K562 (cell line): ENCODE results near the gene GABARAP.

ENCODE experiments used
- ATF3 ChIP-seq, 2 experiments: fragments of 450-650 bp in 1 of 2; sonication (generic) in 1 of 2; formaldehyde crosslinking in 1 of 2; IDR thresholded peaks in 1 of 2; conservative IDR thresholded peaks in 1 of 2; 2 replicates each; pipeline versions ENCODE4 v1.6.1 to v1.8.1; 2016 to 2023; ENCODE audit warnings: mild to moderate bottlenecking in 2 of 2, moderate library complexity in 2 of 2, inconsistent platforms in 1 of 2, missing genetic modification reagents in 1 of 2
- CTCF ChIP-seq, 3 experiments: IDR thresholded peaks in 2 of 3; conservative IDR thresholded peaks in 1 of 3; 2 replicates each; pipeline ENCODE4 v1.5.1; 2011 to 2012; ENCODE audit warnings: low read length in 3 of 3, mild to moderate bottlenecking in 3 of 3, control low read depth in 2 of 3, improper control_type of control experiment in 1 of 3, inconsistent platforms in 1 of 3, low read depth in 1 of 3, mixed read lengths in 1 of 3, moderate library complexity in 1 of 3; ENCODE audit not compliant: insufficient read depth in 2 of 3
- EZH2 ChIP-seq: IDR thresholded peaks from 2 replicates; pipeline ENCODE4 v1.6.1; 2012; ENCODE audit warnings: low read depth, mild to moderate bottlenecking, inconsistent platforms, low read length, borderline replicate concordance
- LARP7 ChIP-seq: fragments of 450-650 bp; IDR thresholded peaks from 2 replicates; pipeline ENCODE4 v1.6.1; 2016
- NFIC ChIP-seq: fragments of 450-650 bp; IDR thresholded peaks from 2 replicates; pipeline ENCODE4 v1.6.1; 2017; ENCODE audit warnings: mild to moderate bottlenecking, inconsistent platforms
- POLR2A ChIP-seq: fragments of 450-650 bp; conservative IDR thresholded peaks from 2 replicates; pipeline ENCODE4 v1.6.1; 2016
- SMARCC2 ChIP-seq: fragments of 450-650 bp; IDR thresholded peaks from 2 replicates; pipeline ENCODE4 v1.6.1; 2017; ENCODE audit warnings: antibody characterized with exemption, moderate library complexity, mild to moderate bottlenecking, low read depth
- TEAD1 ChIP-seq, 2 experiments: fragments of 450-650 bp in 1 of 2; sonication (generic) in 1 of 2; formaldehyde crosslinking; IDR thresholded peaks; 2 replicates each; pipeline versions ENCODE4 v1.4.0 to v1.8.0; 2020 to 2022; ENCODE audit warnings: mild to moderate bottlenecking in 2 of 2, missing genetic modification reagents in 1 of 2
- ZNF263 ChIP-seq: sonication (generic); formaldehyde crosslinking; IDR thresholded peaks from 2 replicates; pipeline ENCODE4 v1.8.0; 2022; ENCODE audit warnings: mild to moderate bottlenecking, missing genetic modification reagents, borderline replicate concordance

GRCh38 chr17:7191571-7192270 lies 50.5 kb downstream of the GABARAP start:
- TF ChIP-seq EZH2 (no peak), NFIC (no peak), ATF3 (IDR thresholded peaks at IDR 0.05) (peak; percentile 16; the same call in 1 of the 2 replicates), ATF3 (CRISPR knock-in tag; conservative IDR thresholded peaks at IDR 0.05) (no peak), POLR2A (no peak), SMARCC2 (no peak), CTCF (IDR thresholded peaks at IDR 0.05 in 2 of 3, conservative IDR thresholded peaks at IDR 0.05 in 1 of 3; ENCODE audit: insufficient read depth in 2 of 3, low read depth in 1 of 3, low read length in 3 of 3) (no peak), LARP7 (no peak), ZNF263 (CRISPR knock-in tag) (no peak), TEAD1 (CRISPR knock-in tag; IDR thresholded peaks at IDR 0.05) (no peak)
